ENCODE data around the gene PRR20C.
"Not testable (repeated sequence)": the region's sequence is repeated elsewhere in the genome, so short reads cannot be mapped to it uniquely, and the experiment has no call there.

Gene PRR20C

GRCh38 chr13:57153761-57154160, at the start of gene PRR20C:
Gene PRR20C (plus strand): TSS chr13:57154061. CDS start chr13:57154448, 387 bp downstream.
- not testable (repeated sequence) for DNase-seq

GRCh38 chr13:57114945-57115344, 38.9 kb upstream of the PRR20C start:
- DNase-seq, result no peak

- DNase-seq, result no peak
Observed at GRCh38 chr13:57123681-57124080, 30.2 kb upstream of the PRR20C start.

GRCh38 chr13:57128909-57129308, 25.0 kb upstream of the PRR20C start:
- no peak for DNase-seq

- no peak for DNase-seq
Observed at GRCh38 chr13:57136093-57136492, 17.8 kb upstream of the PRR20C start.

- DNase-seq, result no peak
Observed at GRCh38 chr13:57137585-57137984, 16.3 kb upstream of the PRR20C start.

GRCh38 chr13:57138988-57139387, 14.9 kb upstream of the PRR20C start:
- no peak for DNase-seq

- not testable (repeated sequence) for DNase-seq
Observed at GRCh38 chr13:57139781-57140180, 14.1 kb upstream of the PRR20C start.

GRCh38 chr13:57140235-57140968, 13.5 kb upstream of the PRR20C start, which contains the start of gene PRR20A:
Gene PRR20A (plus strand): TSS chr13:57140918. CDS start chr13:57141305, 387 bp downstream.
- DNase-seq, result not testable (repeated sequence)

GRCh38 chr13:57147188-57147587, 6.7 kb upstream of the PRR20C start, which contains the start of gene PRR20B:
Gene PRR20B (plus strand): TSS chr13:57147488. CDS start chr13:57147875, 387 bp downstream.
- DNase-seq, result not testable (repeated sequence)

- DNase-seq, result not testable (repeated sequence)
Observed at GRCh38 chr13:57148106-57148505, 5.8 kb upstream of the PRR20C start.

GRCh38 chr13:57160332-57160731, 6.5 kb downstream of the PRR20C start, which contains the start of gene PRR20D:
Gene PRR20D (plus strand): TSS chr13:57160632. CDS start chr13:57161019, 387 bp downstream.
- not testable (repeated sequence) for DNase-seq

- not testable (repeated sequence) for DNase-seq
Observed at GRCh38 chr13:57166897-57167296, 13.0 kb downstream of the PRR20C start, which contains the start of gene PRR20E. Gene PRR20E (plus strand): TSS chr13:57167197. CDS start chr13:57167584, 387 bp downstream.

- no peak for DNase-seq
Observed at GRCh38 chr13:57191667-57192066, 37.8 kb downstream of the PRR20C start.

Measured in stimulated activated naive CD4-positive, alpha-beta T cell (primary cell).